ENCODE measurements around the gene PSMC5. TPM values are rescaled to one million over a fixed set of nuclear protein-coding genes. Genes with fewer than 3 reads are reported as not detected.
A peak's percentile ranks its signal among the peaks of the same experiment; 100 is the strongest.
"Not testable (repeated sequence)": the region's sequence is repeated elsewhere in the genome, so short reads cannot be mapped to it uniquely, and the experiment has no call there.

The PSMC5 gene
- total and polyA plus RNA-seq, 4 experiments from 2014 or later: 121 to 227 (median 155) TPM

GRCh38 chr17:63847525-63848249, 20.5 kb downstream of the PSMC5 start:
- H3K27me3 ChIP-seq (ENCODE audit: insufficient read depth, low read length): no peaks in the 10 kb centered on the region
- ChIA-PET POLR2A (ENCODE audit: partially characterized antibody) (interaction anchor here (1.3 to 2.2 kb wide), 7 partner anchors 8 to 658 kb away, joined by 3 to 17 read pairs (median 5); partner anchors contain the start of genes DDX42, DDX5 and PSMC5), CTCF (ENCODE audit: partially characterized antibody) (interaction anchor here (0.7 to 3.6 kb wide), 9 partner anchors 9 to 371 kb away, joined by 3 to 37 read pairs (median 12); partner anchors contain the start of genes ACE and FTSJ3)
- Mint-ChIP-seq H3K9me3 (peaks cover 0 to 2% (median 0%) of the 10 kb centered on the region in 8 donors), H3K4me3 (peak overlapping the region in 7 of 8 donors; percentile 23 to 93 (median 64)), H3K27me3 (no peaks in the 10 kb centered on the region), H3K27ac (peak overlapping the region in 6 of 7 donors; percentile 54 to 99 (median 76)), H3K36me3 (peaks cover 0 to 6% of the 10 kb centered on the region in 2 donors), H3K4me1 (peaks cover 15 to 36% (median 23%) of the 10 kb centered on the region in 4 donors)
- intact Hi-C loops (cut with micrococcal nuclease): loop anchor here (10.0 kb wide), 1 partner anchor 657 kb away; the partner anchor contains the start of genes CEP95 and DDX5
- no peak overlapping the region for H3K27ac ChIP-seq (ENCODE audit: low read depth, low read length)
- peaks cover 20% of the 10 kb centered on the region for H3K4me1 ChIP-seq (ENCODE audit: insufficient read depth, low read length)
- H3K9me3 ChIP-seq (ENCODE audit: control insufficient read depth in 1 of 2, low read length in 2 of 2): no peaks in the 10 kb centered on the region
- no peaks in the 10 kb centered on the region for H3K36me3 ChIP-seq (ENCODE audit: insufficient read depth, low read length)
- no peak overlapping the region for H3K4me3 ChIP-seq (ENCODE audit: low read length in 2 of 2)
- DNase-seq: no peak

GRCh38 chr17:63848834-63849689, 21.8 kb downstream of the PSMC5 start:
- intact Hi-C loops (cut with micrococcal nuclease): loop anchor here (10.0 kb wide), 1 partner anchor 656 kb away; the partner anchor contains the start of genes CEP95 and DDX5
- ChIA-PET CTCF (ENCODE audit: partially characterized antibody) (interaction anchor here (0.6 to 3.6 kb wide), 21 partner anchors 9 to 414 kb away, joined by 3 to 37 read pairs (median 5); partner anchors contain the start of genes ACE, CCDC47, DDX42 and FTSJ3), POLR2A (ENCODE audit: partially characterized antibody) (interaction anchor here (0.7 to 2.2 kb wide), 20 partner anchors 10 to 656 kb away, joined by 3 to 17 read pairs (median 6); partner anchors contain the start of genes CCDC47, DDX42, DDX5 and ERN1)
- no peaks in the 10 kb centered on the region for H3K9me3 ChIP-seq (ENCODE audit: control insufficient read depth in 1 of 2, low read length in 2 of 2)
- Mint-ChIP-seq H3K4me1 (peaks cover 13 to 22% (median 18%) of the 10 kb centered on the region in 4 donors), H3K9me3 (peaks cover 0 to 2% (median 0%) of the 10 kb centered on the region in 8 donors), H3K27me3 (no peaks in the 10 kb centered on the region), H3K4me3 (peak overlapping the region; percentile 78 to 94 (median 89)), H3K27ac (peak overlapping the region; percentile 72 to 100 (median 98)), H3K36me3 (no peaks in the 10 kb centered on the region)
- H3K27me3 ChIP-seq (ENCODE audit: insufficient read depth, low read length): no peaks in the 10 kb centered on the region
- peak overlapping the region; percentile 18 for H3K27ac ChIP-seq (ENCODE audit: low read depth, low read length)
- DNase-seq: peak; percentile 92 to 94 (median 93)
- H3K36me3 ChIP-seq (ENCODE audit: insufficient read depth, low read length): no peaks in the 10 kb centered on the region
- peak overlapping the region; percentile 45 to 58 for H3K4me3 ChIP-seq (ENCODE audit: low read length in 2 of 2)
- H3K4me1 ChIP-seq (ENCODE audit: insufficient read depth, low read length): peaks cover 13% of the 10 kb centered on the region

- POLR2A ChIA-PET (ENCODE audit: partially characterized antibody): no interaction called here
- Mint-ChIP-seq H3K27ac (peak overlapping the region in 1 of 7 donors; percentile 42), H3K36me3 (no peaks in the 10 kb centered on the region), H3K27me3 (no peaks in the 10 kb centered on the region), H3K4me1 (peaks cover 13 to 19% (median 15%) of the 10 kb centered on the region in 4 donors), H3K9me3 (peaks cover 0 to 2% (median 0%) of the 10 kb centered on the region in 8 donors), H3K4me3 (no peak overlapping the region)
- DNase-seq: no peak
- Histone ChIP-seq H3K27ac (ENCODE audit: low read depth, low read length) (no peak overlapping the region), H3K27me3 (ENCODE audit: insufficient read depth, low read length) (no peaks in the 10 kb centered on the region), H3K4me1 (ENCODE audit: insufficient read depth, low read length) (peaks cover 13% of the 10 kb centered on the region), H3K9me3 (ENCODE audit: control insufficient read depth in 1 of 2, low read length in 2 of 2) (no peaks in the 10 kb centered on the region), H3K36me3 (ENCODE audit: insufficient read depth, low read length) (no peaks in the 10 kb centered on the region), H3K4me3 (ENCODE audit: low read length in 2 of 2) (no peak overlapping the region)
- CTCF ChIA-PET (ENCODE audit: partially characterized antibody): interaction anchor here (2.5 kb wide), 1 partner anchor 11 kb away, joined by 10 read pairs; no protein-coding TSS in a partner anchor
- intact Hi-C loops (cut with micrococcal nuclease): no loop called here
Measured at GRCh38 chr17:63850401-63850800, 23.2 kb downstream of the PSMC5 start.

GRCh38 chr17:63853260-63853659, 26.0 kb downstream of the PSMC5 start:
- peaks cover 0 to 2% (median 0%) of the 10 kb centered on the region in 8 donors for H3K9me3 Mint-ChIP-seq
- H3K27ac Mint-ChIP-seq: no peak overlapping the region
- Histone ChIP-seq H3K4me3 (ENCODE audit: low read length in 2 of 2) (no peak overlapping the region), H3K27ac (ENCODE audit: low read depth, low read length) (no peak overlapping the region), H3K36me3 (ENCODE audit: insufficient read depth, low read length) (no peaks in the 10 kb centered on the region), H3K4me1 (ENCODE audit: insufficient read depth, low read length) (peaks cover 7% of the 10 kb centered on the region), H3K27me3 (ENCODE audit: insufficient read depth, low read length) (no peaks in the 10 kb centered on the region), H3K9me3 (ENCODE audit: control insufficient read depth in 1 of 2, low read length in 2 of 2) (no peaks in the 10 kb centered on the region)
- H3K27me3 Mint-ChIP-seq: no peaks in the 10 kb centered on the region
- POLR2A ChIA-PET (ENCODE audit: partially characterized antibody): no interaction called here
- CTCF ChIA-PET (ENCODE audit: partially characterized antibody): no interaction called here
- DNase-seq: no peak
- intact Hi-C loops (cut with micrococcal nuclease): no loop called here
- no peaks in the 10 kb centered on the region for H3K36me3 Mint-ChIP-seq
- H3K4me3 Mint-ChIP-seq: no peak overlapping the region
- peaks cover 9 to 14% (median 10%) of the 10 kb centered on the region in 4 donors for H3K4me1 Mint-ChIP-seq

GRCh38 chr17:63854709-63855108, 27.5 kb downstream of the PSMC5 start:
- no peak overlapping the region for H3K4me3 Mint-ChIP-seq
- intact Hi-C loops (cut with micrococcal nuclease): no loop called here
- CTCF ChIA-PET (ENCODE audit: partially characterized antibody): no interaction called here
- Histone ChIP-seq H3K9me3 (ENCODE audit: control insufficient read depth in 1 of 2, low read length in 2 of 2) (no peaks in the 10 kb centered on the region), H3K36me3 (ENCODE audit: insufficient read depth, low read length) (no peaks in the 10 kb centered on the region), H3K27ac (ENCODE audit: low read depth, low read length) (no peak overlapping the region), H3K27me3 (ENCODE audit: insufficient read depth, low read length) (no peaks in the 10 kb centered on the region), H3K4me1 (ENCODE audit: insufficient read depth, low read length) (no peaks in the 10 kb centered on the region), H3K4me3 (ENCODE audit: low read length in 2 of 2) (no peak overlapping the region)
- H3K27ac Mint-ChIP-seq: no peak overlapping the region
- no peak for DNase-seq
- POLR2A ChIA-PET (ENCODE audit: partially characterized antibody): no interaction called here
- H3K4me1 Mint-ChIP-seq: peaks cover 0 to 3% (median 2%) of the 10 kb centered on the region in 4 donors
- H3K9me3 Mint-ChIP-seq: no peaks in the 10 kb centered on the region
- no peaks in the 10 kb centered on the region for H3K27me3 Mint-ChIP-seq
- no peaks in the 10 kb centered on the region for H3K36me3 Mint-ChIP-seq

- Mint-ChIP-seq H3K27me3 (no peaks in the 10 kb centered on the region), H3K36me3 (no peaks in the 10 kb centered on the region), H3K9me3 (no peaks in the 10 kb centered on the region), H3K27ac (no peak overlapping the region), H3K4me3 (no peak overlapping the region), H3K4me1 (peaks cover 0 to 2% (median under 1%) of the 10 kb centered on the region in 4 donors)
- intact Hi-C loops (cut with micrococcal nuclease): no loop called here
- Histone ChIP-seq H3K36me3 (ENCODE audit: insufficient read depth, low read length) (no peaks in the 10 kb centered on the region), H3K9me3 (ENCODE audit: control insufficient read depth in 1 of 2, low read length in 2 of 2) (no peaks in the 10 kb centered on the region), H3K4me1 (ENCODE audit: insufficient read depth, low read length) (no peaks in the 10 kb centered on the region), H3K27me3 (ENCODE audit: insufficient read depth, low read length) (no peaks in the 10 kb centered on the region), H3K27ac (ENCODE audit: low read depth, low read length) (no peak overlapping the region), H3K4me3 (ENCODE audit: low read length in 2 of 2) (no peak overlapping the region)
- no peak for DNase-seq
- POLR2A ChIA-PET (ENCODE audit: partially characterized antibody): no interaction called here
- CTCF ChIA-PET (ENCODE audit: partially characterized antibody): no interaction called here
Measured at GRCh38 chr17:63855185-63855584, 28.0 kb downstream of the PSMC5 start.

- DNase-seq; H3K27ac ChIP-seq (ENCODE audit: low read depth, low read length); H3K4me3 Mint-ChIP-seq; intact Hi-C loops (cut with micrococcal nuclease); H3K27ac Mint-ChIP-seq; H3K9me3 ChIP-seq (ENCODE audit: control insufficient read depth in 1 of 2, low read length in 2 of 2); POLR2A ChIA-PET (ENCODE audit: partially characterized antibody); H3K27me3 Mint-ChIP-seq; H3K36me3 ChIP-seq (ENCODE audit: insufficient read depth, low read length); H3K4me3 ChIP-seq (ENCODE audit: low read length in 2 of 2); H3K4me1 ChIP-seq (ENCODE audit: insufficient read depth, low read length); H3K36me3 Mint-ChIP-seq; H3K27me3 ChIP-seq (ENCODE audit: insufficient read depth, low read length); H3K9me3 Mint-ChIP-seq; H3K4me1 Mint-ChIP-seq: not testable (repeated sequence)
- CTCF ChIA-PET (ENCODE audit: partially characterized antibody): interaction anchor here (0.9 kb wide), 1 partner anchor 9 kb away, joined by 4 read pairs; no protein-coding TSS in a partner anchor
Measured at GRCh38 chr17:63856425-63856824, 29.2 kb downstream of the PSMC5 start.

All from CD4-positive, alpha-beta memory T cell (primary cell).